NB4 (cell line): Measurements from ENCODE around the gene CLASRP.
"Not testable (repeated sequence)": the region's sequence is repeated elsewhere in the genome, so short reads cannot be mapped to it uniquely, and the experiment has no call there.

Source experiments
- DNase-seq: peaks from one replicate; pipeline ENCODE4 v3.0.0; 2010; ENCODE audit warnings: low read depth
- H3K4me3 ChIP-seq: one replicate; pipeline ENCODE4 v1.5.1; 2011; ENCODE audit warnings: mild to moderate bottlenecking, low read depth, low read length, moderate library complexity
- CTCF ChIP-seq: IDR thresholded peaks from one replicate; pipeline ENCODE4 v1.5.1; 2012; ENCODE audit warnings: low read depth, low read length
- MAX ChIP-seq: IDR thresholded peaks from 2 replicates; pipeline ENCODE4 v1.6.1; 2011; ENCODE audit warnings: low read depth, low read length
- MYC ChIP-seq: IDR thresholded peaks from 2 replicates; pipeline ENCODE4 v1.6.1; 2011; ENCODE audit warnings: low read depth, low read length
- POLR2A ChIP-seq: IDR thresholded peaks from 2 replicates; pipeline ENCODE4 v1.6.1; 2011; ENCODE audit warnings: mild to moderate bottlenecking; ENCODE audit not compliant: insufficient read length; ENCODE audit errors: extremely low read depth

Gene CLASRP

GRCh38 chr19:45104658-45105349 lies 66.0 kb downstream of the CLASRP start:
- no peak for DNase-seq

GRCh38 chr19:45106363-45106762 lies 67.5 kb downstream of the CLASRP start:
- H3K4me3 ChIP-seq, DNase-seq: not testable (repeated sequence)

More at GRCh38 chr19:45104658-45105349, 66.0 kb downstream of the CLASRP start:
- TF ChIP-seq CTCF (no peak), POLR2A (no peak), MYC (no peak), MAX (no peak)
- no peak overlapping the region for H3K4me3 ChIP-seq

- no peak overlapping the region for H3K4me3 ChIP-seq
- no peak for DNase-seq
- no peak for TF ChIP-seq MAX
- no peak for TF ChIP-seq MYC
- no peak for TF ChIP-seq POLR2A
- no peak for TF ChIP-seq CTCF
These were observed 68.8 kb downstream of the CLASRP start for GRCh38 chr19:45107621-45108150.

- DNase-seq: peak; percentile 59
- H3K4me3 ChIP-seq: no peak overlapping the region
- TF ChIP-seq MAX (no peak), MYC (no peak), POLR2A (no peak), CTCF (no peak)
These were observed 72.0 kb downstream of the CLASRP start for GRCh38 chr19:45110851-45111266.

GRCh38 chr19:45112111-45112827 lies 73.4 kb downstream of the CLASRP start:
- DNase-seq: no peak
- TF ChIP-seq MYC (no peak), MAX (no peak), POLR2A (no peak), CTCF (peak; percentile 27)
- no peak overlapping the region for H3K4me3 ChIP-seq

- DNase-seq: no peak
- H3K4me3 ChIP-seq: no peak overlapping the region
- TF ChIP-seq CTCF: no peak
- TF ChIP-seq POLR2A: no peak
- TF ChIP-seq MAX: no peak
- no peak for TF ChIP-seq MYC
These were observed 74.8 kb downstream of the CLASRP start for GRCh38 chr19:45113628-45114027.
